WTC11 (cell line): ENCODE measurements around the gene FANCC.

Experiments used
- CBFB ChIP-seq: sonication (generic); formaldehyde crosslinking; IDR thresholded peaks from 2 replicates; pipeline ENCODE4 v1.8.1; 2022; ENCODE audit warnings: mild to moderate bottlenecking, low read depth, missing genetic modification reagents
- MXD4 ChIP-seq: fragments of 250-450 bp; sonication (Bioruptor Pico); IDR thresholded peaks from 2 replicates; pipeline ENCODE4 v1.8.0; 2021; ENCODE audit warnings: mild to moderate bottlenecking, moderate library complexity, borderline replicate concordance
- MYBL2 ChIP-seq: sonication (generic); formaldehyde crosslinking; IDR thresholded peaks from 2 replicates; pipeline ENCODE4 v1.8.1; 2023; ENCODE audit warnings: mild to moderate bottlenecking, moderate library complexity, missing genetic modification reagents
- NFYB ChIP-seq: sonication (generic); formaldehyde crosslinking; conservative IDR thresholded peaks from 2 replicates; pipeline ENCODE4 v1.8.0; 2022; ENCODE audit warnings: low read depth, missing genetic modification reagents
- SMAD4 ChIP-seq: sonication (generic); formaldehyde crosslinking; IDR thresholded peaks from 2 replicates; pipeline ENCODE4 v1.8.0; 2022; ENCODE audit warnings: mild to moderate bottlenecking, missing genetic modification reagents
- ZNF423 ChIP-seq: fragments of 250-450 bp; sonication (Bioruptor Pico); IDR thresholded peaks from 2 replicates; pipeline ENCODE4 v2.1.2; 2022; ENCODE audit warnings: mild to moderate bottlenecking, moderate library complexity
- TF ChIP-seq, protein P1 (sequence below): fragments of 200-600 bp; IDR thresholded peaks from 2 replicates; pipeline ENCODE4 v1.8.0; 2022; ENCODE audit warnings: antibody characterized with exemption
- TF ChIP-seq, protein P2 (sequence below): sonication (generic); formaldehyde crosslinking; IDR thresholded peaks from 2 replicates; pipeline ENCODE4 v1.8.0; 2022; ENCODE audit warnings: mild to moderate bottlenecking, missing genetic modification reagents
- TF ChIP-seq, protein P3 (sequence below): sonication (generic); formaldehyde crosslinking; conservative IDR thresholded peaks from 2 replicates; pipeline ENCODE4 v1.8.1; 2022; ENCODE audit warnings: mild to moderate bottlenecking, missing genetic modification reagents

DNA sequence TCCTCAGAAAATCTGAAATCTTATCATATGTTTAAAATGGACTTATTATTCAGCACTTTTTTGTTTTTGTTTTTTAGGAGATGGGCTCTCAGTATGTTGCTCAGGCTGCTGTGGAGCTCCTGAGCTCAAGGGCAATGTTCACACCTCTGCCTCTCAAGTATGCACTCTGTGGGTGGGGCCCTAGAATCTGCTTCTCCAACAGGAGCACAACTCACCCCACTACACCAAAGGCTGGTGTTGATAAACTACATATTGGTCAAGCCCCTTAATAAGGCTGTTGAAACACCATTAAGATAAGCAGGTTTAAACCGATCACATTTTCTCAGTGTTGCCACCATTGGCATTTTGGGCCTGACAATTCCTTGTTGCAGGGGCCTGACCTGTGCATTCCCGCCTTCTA, 131.6 kb downstream of the FANCC start:
- TF ChIP-seq MXD4 (CRISPR knock-in tag), result no peak
- no peak for TF ChIP-seq NFYB (CRISPR knock-in tag)
- no peak for TF ChIP-seq SMAD4
- TF ChIP-seq, protein P1, sequence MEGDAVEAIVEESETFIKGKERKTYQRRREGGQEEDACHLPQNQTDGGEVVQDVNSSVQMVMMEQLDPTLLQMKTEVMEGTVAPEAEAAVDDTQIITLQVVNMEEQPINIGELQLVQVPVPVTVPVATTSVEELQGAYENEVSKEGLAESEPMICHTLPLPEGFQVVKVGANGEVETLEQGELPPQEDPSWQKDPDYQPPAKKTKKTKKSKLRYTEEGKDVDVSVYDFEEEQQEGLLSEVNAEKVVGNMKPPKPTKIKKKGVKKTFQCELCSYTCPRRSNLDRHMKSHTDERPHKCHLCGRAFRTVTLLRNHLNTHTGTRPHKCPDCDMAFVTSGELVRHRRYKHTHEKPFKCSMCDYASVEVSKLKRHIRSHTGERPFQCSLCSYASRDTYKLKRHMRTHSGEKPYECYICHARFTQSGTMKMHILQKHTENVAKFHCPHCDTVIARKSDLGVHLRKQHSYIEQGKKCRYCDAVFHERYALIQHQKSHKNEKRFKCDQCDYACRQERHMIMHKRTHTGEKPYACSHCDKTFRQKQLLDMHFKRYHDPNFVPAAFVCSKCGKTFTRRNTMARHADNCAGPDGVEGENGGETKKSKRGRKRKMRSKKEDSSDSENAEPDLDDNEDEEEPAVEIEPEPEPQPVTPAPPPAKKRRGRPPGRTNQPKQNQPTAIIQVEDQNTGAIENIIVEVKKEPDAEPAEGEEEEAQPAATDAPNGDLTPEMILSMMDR, result no peak
- no peak for TF ChIP-seq MYBL2 (CRISPR knock-in tag)
- no peak for TF ChIP-seq ZNF423
- TF ChIP-seq, protein P2, sequence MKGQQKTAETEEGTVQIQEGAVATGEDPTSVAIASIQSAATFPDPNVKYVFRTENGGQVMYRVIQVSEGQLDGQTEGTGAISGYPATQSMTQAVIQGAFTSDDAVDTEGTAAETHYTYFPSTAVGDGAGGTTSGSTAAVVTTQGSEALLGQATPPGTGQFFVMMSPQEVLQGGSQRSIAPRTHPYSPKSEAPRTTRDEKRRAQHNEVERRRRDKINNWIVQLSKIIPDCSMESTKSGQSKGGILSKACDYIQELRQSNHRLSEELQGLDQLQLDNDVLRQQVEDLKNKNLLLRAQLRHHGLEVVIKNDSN, result no peak
- TF ChIP-seq, protein P3, sequence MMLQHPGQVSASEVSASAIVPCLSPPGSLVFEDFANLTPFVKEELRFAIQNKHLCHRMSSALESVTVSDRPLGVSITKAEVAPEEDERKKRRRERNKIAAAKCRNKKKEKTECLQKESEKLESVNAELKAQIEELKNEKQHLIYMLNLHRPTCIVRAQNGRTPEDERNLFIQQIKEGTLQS (CRISPR knock-in tag), result no peak
- no peak for TF ChIP-seq CBFB
